ENCODE measurements around the gene SAMD4A. TPM values are rescaled to one million over a fixed set of nuclear protein-coding genes. Genes with fewer than 3 reads are reported as not detected.
A peak's percentile ranks its signal among the peaks of the same experiment; 100 is the strongest.
"Not testable (repeated sequence)": the region's sequence is repeated elsewhere in the genome, so short reads cannot be mapped to it uniquely, and the experiment has no call there.

The SAMD4A gene
- total RNA-seq, 1 donor from 2014 or later, result 8.2 TPM

- no peak for FAIRE-seq
- DNase-seq (ENCODE audit: low spot score in 2 of 2), result no peak
Observed at GRCh38 chr14:54788701-54789100, 221.8 kb downstream of the SAMD4A start.

GRCh38 chr14:54789166-54789565 is 222.2 kb downstream of the SAMD4A start:
- no peak for DNase-seq (ENCODE audit: low spot score in 2 of 2)
- no peak for FAIRE-seq

GRCh38 chr14:54789781-54790480 is 223.0 kb downstream of the SAMD4A start:
- DNase-seq (ENCODE audit: low spot score in 2 of 2) (no peak), FAIRE-seq (no peak)

GRCh38 chr14:54791001-54791400 is 224.1 kb downstream of the SAMD4A start:
- FAIRE-seq, result no peak
- DNase-seq (ENCODE audit: low spot score in 2 of 2), result no peak

GRCh38 chr14:54792288-54792687 is 225.4 kb downstream of the SAMD4A start:
- DNase-seq (ENCODE audit: low spot score in 2 of 2) (no peak), FAIRE-seq (no peak)

GRCh38 chr14:54794159-54794558 is 227.2 kb downstream of the SAMD4A start:
- FAIRE-seq (no peak), DNase-seq (ENCODE audit: low spot score in 2 of 2) (no peak)

- FAIRE-seq, result no peak
- DNase-seq (ENCODE audit: low spot score in 2 of 2), result no peak
Observed at GRCh38 chr14:54794796-54795195, 227.9 kb downstream of the SAMD4A start.

- DNase-seq (ENCODE audit: low spot score in 2 of 2) (no peak), FAIRE-seq (no peak)
Observed at GRCh38 chr14:54796961-54797360, 230.0 kb downstream of the SAMD4A start.

GRCh38 chr14:54797556-54797955 is 230.6 kb downstream of the SAMD4A start:
- DNase-seq (ENCODE audit: low spot score in 2 of 2), result no peak
- no peak for FAIRE-seq

- no peak for DNase-seq (ENCODE audit: low spot score in 2 of 2)
- FAIRE-seq, result no peak
Observed at GRCh38 chr14:54797986-54798385, 231.1 kb downstream of the SAMD4A start.

- no peak for DNase-seq (ENCODE audit: low spot score in 2 of 2)
- FAIRE-seq, result no peak
Observed at GRCh38 chr14:54798465-54799124, 231.7 kb downstream of the SAMD4A start.

GRCh38 chr14:54801482-54801881 is 234.6 kb downstream of the SAMD4A start:
- DNase-seq (ENCODE audit: low spot score in 2 of 2); FAIRE-seq: not testable (repeated sequence)

- DNase-seq (ENCODE audit: low spot score in 2 of 2) (no peak), FAIRE-seq (no peak)
Observed at GRCh38 chr14:54803396-54803795, 236.5 kb downstream of the SAMD4A start.

- no peak for DNase-seq (ENCODE audit: low spot score in 2 of 2)
- no peak for FAIRE-seq
Observed at GRCh38 chr14:54803926-54804537, 237.1 kb downstream of the SAMD4A start.

GRCh38 chr14:54804538-54805041 is 237.7 kb downstream of the SAMD4A start:
- FAIRE-seq (no peak), DNase-seq (ENCODE audit: low spot score in 2 of 2) (no peak)

- FAIRE-seq (no peak), DNase-seq (ENCODE audit: low spot score in 2 of 2) (no peak)
Observed at GRCh38 chr14:54805070-54805444, 238.1 kb downstream of the SAMD4A start.

GRCh38 chr14:54805445-54806322 is 238.8 kb downstream of the SAMD4A start:
- no peak for FAIRE-seq
- peak; percentile 24 to 76 for DNase-seq (ENCODE audit: low spot score in 2 of 2)

- DNase-seq (ENCODE audit: low spot score in 2 of 2) (no peak), FAIRE-seq (no peak)
Observed at GRCh38 chr14:54806616-54807015, 239.7 kb downstream of the SAMD4A start.

GRCh38 chr14:54807428-54807827 is 240.5 kb downstream of the SAMD4A start:
- DNase-seq (ENCODE audit: low spot score in 2 of 2), result no peak
- no peak for FAIRE-seq

- no peak for DNase-seq (ENCODE audit: low spot score in 2 of 2)
- FAIRE-seq, result no peak
Observed at GRCh38 chr14:54807881-54808280, 241.0 kb downstream of the SAMD4A start.

Measured in frontal cortex (tissue), 4 donors.